ENCODE measurements around the gene SNRNP200. TPM values are rescaled to one million over a fixed set of nuclear protein-coding genes. Genes with fewer than 3 reads are reported as not detected.

Gene SNRNP200
- total RNA-seq, 1 experiment from 2014 or later: 231 TPM

DNA sequence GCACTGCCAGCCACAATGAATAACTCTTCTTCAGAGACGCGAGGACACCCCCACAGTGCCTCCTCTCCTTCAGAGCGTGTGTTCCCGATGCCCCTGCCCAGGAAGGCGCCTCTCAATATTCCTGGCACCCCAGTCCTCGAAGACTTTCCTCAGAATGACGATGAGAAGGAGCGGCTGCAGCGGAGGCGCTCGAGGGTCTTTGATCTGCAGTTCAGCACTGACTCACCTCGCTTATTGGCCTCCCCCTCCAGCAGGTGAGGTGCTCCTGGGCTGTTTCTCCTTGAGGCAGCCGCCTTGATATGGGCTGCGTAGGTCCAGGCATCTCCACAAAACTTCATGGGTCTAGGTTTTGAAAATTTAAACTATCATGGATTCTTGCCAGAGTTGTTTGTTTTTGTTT is 36.3 kb upstream of the SNRNP200 start:
- CTCF ChIA-PET: no interaction called here

More for the DNA sequence above, 36.3 kb upstream of the SNRNP200 start:
- Histone ChIP-seq H3K9me3 (ENCODE audit: control insufficient read depth, insufficient read depth, low read depth, low read length) (no peaks in the 10 kb centered on the region), H3K27me3 (ENCODE audit: control insufficient read depth, insufficient read depth, low read length) (no peaks in the 10 kb centered on the region), H3K36me3 (ENCODE audit: control insufficient read depth, insufficient read depth, low read length) (peaks cover 19% of the 10 kb centered on the region), H3K4me3 (ENCODE audit: low read depth in 2 of 2, low read length in 2 of 2) (no peak overlapping the region), H3K4me1 (ENCODE audit: control insufficient read depth, insufficient read depth, low read length) (peaks cover 32% of the 10 kb centered on the region), H3K27ac (ENCODE audit: low read length) (peak overlapping the region; percentile 36; the same call in 1 of the 2 replicates)
- DNase-seq (ENCODE audit: low read depth, low spot score) (no peak), ATAC-seq (no peak)
- intact Hi-C loops (cut with micrococcal nuclease; ENCODE audit: unreplicated experiment): no loop called here
- POLR2A ChIA-PET: interaction anchor here (0.6 kb wide), 1 partner anchor 14 kb away, joined by 3 read pairs; no protein-coding TSS in a partner anchor
- TF ChIP-seq SIN3A (IDR thresholded peaks at IDR 0.05; ENCODE audit: borderline replicate concordance, insufficient read depth, low read depth, low read length) (no peak), TCF7L2 (IDR thresholded peaks at IDR 0.05; ENCODE audit: low read depth, low read length) (no peak), REST (IDR thresholded peaks at IDR 0.05; ENCODE audit: insufficient read depth in 1 of 2, low read depth in 2 of 2, low read length in 1 of 2) (no peak), CTCF (IDR thresholded peaks at IDR 0.05) (no peak), POLR2AphosphoS5 (IDR thresholded peaks at IDR 0.05; ENCODE audit: low read depth, low read length) (no peak)
- no TSS peak for BruUV-seq (replicated peaks)
- in situ Hi-C loops (cut with HindIII; ENCODE audit: low pct_unique_long_range_greater_than_20kb, low sequenced_read_pairs): no loop called here

Data from Panc1 (cell line).